Measurements from ENCODE around the gene METTL26.

The METTL26 gene

DNA sequence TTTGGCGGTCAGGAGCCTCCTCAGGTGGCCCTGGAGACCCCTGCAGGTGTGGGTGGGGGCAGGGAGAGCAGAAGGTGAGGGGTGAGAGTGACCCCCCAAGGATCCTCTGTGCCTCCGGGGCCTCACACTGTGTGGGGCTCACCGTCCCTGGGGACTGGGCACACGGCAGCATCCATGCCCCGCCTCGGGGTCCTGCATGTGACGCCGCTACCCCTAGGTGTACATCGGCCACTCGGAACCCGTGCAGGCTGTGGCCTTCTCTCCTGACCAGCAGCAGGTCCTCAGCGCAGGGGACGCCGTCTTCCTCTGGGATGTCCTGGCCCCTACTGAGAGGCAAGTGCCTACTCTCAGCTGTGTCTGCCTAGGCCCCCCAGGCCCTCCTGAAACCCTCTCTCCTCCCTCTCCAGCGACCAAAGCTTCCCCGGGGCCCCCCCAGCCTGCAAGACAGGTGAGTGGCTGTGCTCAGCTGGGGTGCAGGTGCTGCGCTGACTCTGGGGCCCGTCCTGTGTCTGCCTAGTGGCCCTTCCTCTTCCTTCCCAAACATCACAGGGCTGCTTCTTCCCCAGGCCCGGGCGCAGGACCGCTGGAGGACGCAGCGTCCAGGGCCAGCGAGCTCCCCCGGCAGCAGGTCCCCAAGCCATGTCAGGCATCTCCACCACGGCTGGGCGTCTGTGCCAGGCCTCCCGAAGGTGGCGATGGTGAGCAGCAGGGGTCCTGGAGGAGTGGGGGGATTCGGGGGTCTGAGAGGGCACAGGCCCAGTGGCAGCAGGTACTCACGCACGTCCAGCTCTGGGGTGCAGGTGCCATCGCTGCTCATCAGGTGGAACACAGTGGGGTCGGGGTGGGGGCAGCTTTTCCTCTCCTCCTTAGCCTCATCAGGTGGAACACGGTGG is 22.8 kb upstream of the METTL26 start:
- no peak for DNase-seq (ENCODE audit: low read depth)

DNA sequence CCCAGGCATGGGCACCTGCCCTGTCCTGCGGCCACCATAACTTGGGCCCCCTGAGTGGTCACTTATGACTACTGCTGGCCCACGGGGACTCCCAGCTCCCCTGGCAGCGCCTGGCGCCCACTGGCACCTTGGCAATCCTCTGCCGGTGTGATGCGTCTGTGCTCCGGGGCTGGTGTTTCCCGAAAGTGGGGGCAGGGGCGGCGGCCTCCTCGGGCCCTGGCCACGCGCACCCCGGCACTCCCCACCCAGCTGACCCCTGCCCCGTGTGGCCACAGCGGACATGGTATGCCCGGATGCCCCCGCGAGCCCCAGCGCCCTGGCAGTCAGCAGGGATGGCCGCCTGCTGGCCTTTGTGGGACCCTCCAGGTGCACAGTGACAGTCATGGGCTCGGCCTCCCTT is 21.4 kb upstream of the METTL26 start:
- no peak for DNase-seq (ENCODE audit: low read depth)

DNA sequence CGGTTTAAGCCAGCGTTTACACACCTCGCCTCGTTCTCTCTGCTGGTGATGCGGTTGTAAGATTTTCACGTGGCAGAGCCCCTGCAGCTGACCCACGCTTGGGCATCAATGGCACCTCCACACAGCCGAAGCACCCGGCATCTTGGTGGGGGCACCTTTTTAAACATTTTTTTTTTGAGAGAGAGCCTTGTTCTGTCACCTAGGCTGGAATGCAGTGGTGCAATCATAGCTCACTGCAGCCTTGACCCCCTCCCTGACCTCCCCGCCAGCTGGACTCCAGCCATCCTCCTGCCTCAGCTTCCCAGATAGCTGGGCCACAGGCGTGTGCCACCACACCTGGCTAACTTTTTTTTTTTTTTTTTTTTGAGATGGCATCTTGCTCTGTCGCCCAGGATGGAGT is 17.9 kb upstream of the METTL26 start:
- DNase-seq (ENCODE audit: low read depth), result no peak

DNA sequence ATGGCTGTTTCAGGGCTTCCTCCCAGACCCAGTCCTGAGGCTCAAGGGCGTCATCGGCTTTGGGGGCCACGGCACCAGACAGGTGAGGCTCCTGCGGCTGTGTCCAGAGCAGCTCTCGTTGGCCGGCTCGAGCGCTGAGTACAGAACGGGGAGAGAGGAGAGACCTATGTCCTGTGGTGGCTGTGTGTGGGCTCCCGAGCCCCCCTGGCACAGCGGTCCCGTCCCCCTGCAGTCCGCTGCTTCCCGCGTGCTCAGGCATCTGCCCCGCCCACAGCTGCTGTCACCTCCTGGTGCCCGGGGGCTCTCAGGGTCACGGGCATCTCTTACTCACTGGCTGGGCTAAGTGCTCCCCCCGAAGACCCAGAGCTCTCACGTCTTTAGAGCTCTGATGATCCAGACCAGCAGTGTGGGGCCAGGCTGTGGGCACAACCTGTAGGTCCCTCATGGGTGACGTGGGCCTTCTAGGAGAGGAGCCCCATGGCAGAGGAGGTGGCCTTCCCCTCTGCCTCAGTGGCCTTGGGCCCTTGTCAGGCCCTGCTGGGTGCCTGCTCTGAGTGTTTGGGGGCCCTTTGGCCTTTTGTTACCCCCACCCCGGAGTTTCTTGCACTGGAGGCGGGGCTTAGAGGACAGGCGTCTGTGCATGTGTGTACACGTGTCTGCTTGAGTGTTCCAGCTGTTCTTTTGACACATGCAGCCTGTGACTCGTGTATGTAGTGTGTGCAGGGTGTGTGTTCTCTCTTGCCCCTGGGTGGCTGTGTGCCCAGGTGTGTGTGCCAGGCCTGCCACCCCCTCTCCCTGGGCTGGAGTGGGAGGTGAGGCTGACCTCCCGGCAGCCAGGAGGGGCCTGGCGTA is 16.6 kb upstream of the METTL26 start:
- DNase-seq (ENCODE audit: low read depth), result no peak

GRCh38 chr16:651844-652243 is 15.7 kb upstream of the METTL26 start:
- no peak for DNase-seq (ENCODE audit: low read depth)

DNA sequence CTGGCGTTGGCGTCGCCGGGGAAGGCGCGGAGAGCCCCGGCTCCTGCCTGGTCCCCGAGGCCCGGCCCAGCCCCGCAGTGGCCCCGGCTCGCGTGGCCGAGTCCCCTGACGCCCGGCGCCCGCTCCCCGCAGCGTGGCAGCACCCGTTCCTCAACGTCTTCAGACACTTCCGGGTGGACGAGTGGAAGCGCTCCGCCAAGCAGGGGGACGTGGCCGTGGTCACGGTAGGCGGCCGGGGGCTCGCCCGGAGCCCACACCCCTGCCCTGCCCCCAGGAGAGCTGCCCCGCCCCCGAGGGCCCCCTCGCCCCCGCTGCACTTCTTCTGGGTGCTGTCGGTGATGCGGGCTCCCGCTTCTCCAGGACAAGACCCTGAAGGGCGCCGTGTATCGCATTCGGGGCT is 13.5 kb upstream of the METTL26 start:
- DNase-seq (ENCODE audit: low read depth), result no peak

DNA sequence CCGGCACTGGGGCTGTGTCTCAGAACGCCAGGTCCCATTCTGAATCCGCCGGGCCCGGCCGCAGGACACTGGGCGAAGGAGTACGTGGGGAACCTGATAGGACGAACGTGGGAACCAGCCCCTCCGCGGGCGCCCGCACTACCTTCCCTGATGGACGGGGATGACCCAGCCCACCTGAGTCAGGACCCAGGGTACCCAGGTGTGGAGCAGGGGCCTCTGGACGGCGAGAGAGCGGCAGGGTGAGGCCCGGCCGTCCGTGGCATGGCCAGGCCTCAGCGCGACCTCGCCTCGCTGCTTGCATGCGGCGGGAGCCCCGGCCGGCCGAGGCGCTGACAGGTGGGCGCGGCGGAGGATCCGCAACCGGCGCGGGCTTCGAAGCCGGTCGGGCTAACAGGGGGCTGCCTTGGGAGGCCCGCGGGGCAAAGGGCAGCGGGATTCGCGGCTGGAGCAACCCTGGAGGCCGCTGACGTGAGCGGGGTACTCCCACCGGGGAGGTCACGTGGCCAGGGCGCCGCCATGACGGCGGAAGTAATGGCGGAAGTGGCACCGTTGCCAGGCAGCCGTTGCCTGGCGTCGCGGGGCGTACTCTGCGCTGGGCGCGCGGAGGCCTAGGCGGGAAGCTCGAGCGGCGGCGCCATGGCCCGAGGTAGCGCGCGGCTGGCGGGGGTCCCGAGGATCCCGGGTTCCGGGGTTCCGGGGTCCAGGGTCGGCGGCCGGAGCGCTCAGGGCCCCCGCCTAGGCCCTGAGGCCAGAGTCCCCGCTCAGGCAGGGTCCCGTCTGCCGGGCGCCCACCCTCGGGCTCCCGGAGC is 12.9 kb upstream of the METTL26 start, which contains the start of gene WDR90:
Gene WDR90, plus strand, starts transcription at position 585 of the 809 bp plus-strand sequence. Its CDS starts 52 bp downstream, at position 637.
- DNase-seq (ENCODE audit: low read depth), result peak; percentile 91

DNA sequence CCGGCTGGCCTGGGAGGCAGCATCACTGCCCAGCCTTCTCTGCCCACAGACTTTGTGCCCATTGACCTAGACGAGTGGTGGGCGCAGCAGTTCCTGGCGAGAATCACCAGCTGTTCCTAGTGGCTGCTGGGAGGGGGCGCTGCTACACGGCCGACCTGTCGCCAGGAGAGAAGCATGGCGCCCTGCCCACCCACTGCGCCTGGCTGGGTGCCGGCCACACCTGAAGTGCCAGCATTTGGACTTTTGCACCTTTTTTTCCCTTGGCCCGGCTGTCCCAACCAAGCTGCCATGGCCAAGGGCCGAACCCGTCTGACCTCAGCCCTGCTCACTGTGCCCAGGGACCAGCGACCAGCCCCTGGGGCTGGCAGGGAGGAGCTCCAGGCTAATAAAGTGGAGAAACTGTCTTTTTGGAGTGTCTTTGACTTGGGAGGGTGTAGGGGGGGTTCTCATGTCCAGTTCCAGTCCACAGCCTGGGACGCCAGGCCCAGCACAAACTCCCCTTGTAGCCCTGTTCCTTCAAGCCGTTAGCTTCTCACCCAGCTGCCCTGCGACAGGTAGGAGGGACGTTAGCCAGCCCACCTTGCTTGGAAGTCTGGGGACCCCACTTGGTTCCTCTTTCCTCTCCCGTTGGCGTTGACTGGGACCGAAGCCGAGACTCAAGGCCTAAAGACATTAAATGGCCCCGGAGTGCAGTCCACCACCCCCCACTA is 12.1 kb upstream of the METTL26 start:
- DNase-seq (ENCODE audit: low read depth), result no peak

- no peak for DNase-seq (ENCODE audit: low read depth)
Observed at GRCh38 chr16:647173-647902, 11.2 kb upstream of the METTL26 start.

DNA sequence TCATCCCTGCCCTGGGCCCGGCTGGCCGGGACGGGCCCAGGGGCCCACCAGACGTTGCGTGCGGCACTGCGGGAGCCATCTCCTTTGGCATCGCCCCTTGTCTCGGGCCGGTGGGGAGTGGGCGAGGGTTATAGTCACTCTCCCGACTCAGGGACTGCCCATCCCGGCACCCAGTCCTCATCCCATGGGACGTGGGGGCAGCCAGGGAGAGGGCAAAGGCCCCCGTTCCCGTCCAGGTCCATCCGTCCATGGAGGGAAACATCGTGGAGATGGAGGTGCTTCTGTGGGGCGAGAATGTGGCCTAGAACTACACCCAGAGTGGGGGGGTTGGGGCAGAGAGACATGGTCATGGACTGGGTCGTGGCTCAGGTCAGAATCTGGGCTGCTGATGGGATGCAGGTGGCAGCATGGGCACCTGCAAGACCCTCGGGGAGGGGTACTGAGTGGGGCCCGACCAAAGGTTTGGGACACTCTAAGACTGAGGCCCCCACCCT is 10.6 kb upstream of the METTL26 start:
- no peak for DNase-seq (ENCODE audit: low read depth)

GRCh38 chr16:645852-646678 is 10.0 kb upstream of the METTL26 start:
- DNase-seq (ENCODE audit: low read depth), result no peak

DNA sequence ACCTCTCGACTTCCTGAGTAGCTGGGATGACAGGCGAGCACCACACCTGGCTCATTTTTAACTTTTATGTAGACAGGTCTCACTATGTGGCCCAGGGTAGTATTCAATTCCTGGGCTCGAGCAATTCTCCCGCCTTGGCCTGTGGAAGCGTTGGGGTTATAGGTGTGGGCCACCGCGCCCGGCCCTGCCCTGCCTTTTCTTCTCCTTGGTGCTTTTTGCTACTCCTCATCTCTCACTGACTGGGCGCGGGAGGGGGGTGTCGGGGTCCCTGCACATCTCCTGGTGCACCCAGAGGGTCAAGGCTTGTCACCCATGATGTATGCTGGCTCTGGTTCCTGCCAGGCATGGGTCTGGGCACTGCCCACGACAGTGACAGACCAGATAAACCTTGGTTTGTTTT is 8.5 kb upstream of the METTL26 start:
- no peak for DNase-seq (ENCODE audit: low read depth)

- DNase-seq (ENCODE audit: low read depth), result no peak
Observed at GRCh38 chr16:643050-643368, 6.9 kb upstream of the METTL26 start.

- DNase-seq (ENCODE audit: low read depth), result no peak
Observed at GRCh38 chr16:642189-643049, 6.3 kb upstream of the METTL26 start.

- DNase-seq (ENCODE audit: low read depth), result peak; percentile 61
Observed at GRCh38 chr16:641326-642188, 5.5 kb upstream of the METTL26 start, which contains the start of gene MCRIP2. Gene MCRIP2, plus strand, starts transcription at chr16:641828. Its CDS starts 164 bp downstream, at chr16:641992.

DNA sequence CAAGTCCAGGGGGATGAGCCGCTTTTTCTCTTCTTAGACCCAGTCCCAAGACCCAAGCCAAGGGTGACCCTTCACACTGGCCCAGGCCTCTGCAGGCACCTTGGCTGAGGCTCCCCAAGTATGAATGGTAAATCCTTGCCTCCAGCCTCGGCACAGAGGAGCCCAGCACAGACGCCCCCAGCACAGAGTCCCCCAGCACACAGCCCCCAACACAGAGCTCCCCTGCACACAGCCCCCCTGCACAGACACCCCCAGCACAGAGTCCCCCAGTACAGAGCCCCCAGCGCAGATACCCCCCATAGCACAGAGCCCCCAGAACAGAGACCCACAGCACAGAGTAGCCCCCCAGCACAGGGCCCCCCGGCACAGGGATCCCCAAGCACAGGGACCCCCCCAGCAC is 4.5 kb upstream of the METTL26 start:
- DNase-seq (ENCODE audit: low read depth), result no peak

GRCh38 chr16:638836-639235 is 2.7 kb upstream of the METTL26 start:
- no peak for DNase-seq (ENCODE audit: low read depth)

DNA sequence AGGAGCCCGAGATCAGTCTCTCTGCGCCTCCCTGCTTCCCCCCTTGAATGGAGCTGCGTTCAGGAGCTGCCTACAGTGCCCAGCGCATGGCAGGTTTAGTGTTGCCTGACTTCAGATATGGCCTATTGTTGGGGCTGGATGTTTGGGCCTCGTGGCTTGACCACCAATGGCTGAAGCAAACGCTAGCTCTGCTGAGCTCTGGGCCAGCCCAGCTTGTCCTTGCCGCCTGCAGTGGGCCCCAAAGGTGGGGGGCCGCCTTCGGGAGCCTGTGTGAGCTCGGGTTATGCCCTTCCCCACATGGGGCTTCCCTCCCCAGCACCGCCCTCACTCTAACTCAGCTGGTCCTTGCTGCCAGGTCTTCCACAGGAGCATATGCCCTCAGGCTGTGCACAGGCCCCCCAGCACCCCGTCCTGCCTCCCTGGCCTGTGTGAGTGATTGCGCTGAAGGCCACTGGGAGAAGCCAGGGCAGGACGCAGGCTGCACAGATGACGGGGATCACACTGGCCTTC is 2.0 kb upstream of the METTL26 start:
- no peak for DNase-seq (ENCODE audit: low read depth)
